ENCODE measurements around the gene CAPN14.

CAPN14 gene

GRCh38 chr2:31203916-31204315 lies 13.4 kb downstream of the CAPN14 start:
- TF ChIP-seq Cebpa-rat (IDR thresholded peaks at IDR 0.05) = no peak; a peak in 1 of 22 replicates

GRCh38 chr2:31202833-31203232 lies 14.5 kb downstream of the CAPN14 start:
- H3K9ac ChIP-seq = no peak overlapping the region
- no peak overlapping the region for H3K4me2 ChIP-seq
- no peaks in the 10 kb centered on the region for H4K20me1 ChIP-seq
- H3K4me3 ChIP-seq = no peak overlapping the region
- H3K27me3 ChIP-seq = no peaks in the 10 kb centered on the region
- peaks cover 0 to 8% (median 2%) of the 10 kb centered on the region in 10 experiments; a peak in 9 of 20 replicates for H3K4me1 ChIP-seq
- H3K27ac ChIP-seq = no peak overlapping the region
- TF ChIP-seq Cebpa-rat (IDR thresholded peaks at IDR 0.05) = no peak
- peaks cover 0 to 8% (median 0%) of the 10 kb centered on the region in 11 experiments; a peak in 2 of 22 replicates for H3K9me3 ChIP-seq (replicated peaks in 1 of 11)
- peaks cover 0 to 7% (median 0%) of the 10 kb centered on the region in 11 experiments; a peak in 3 of 22 replicates for H3K36me3 ChIP-seq

More at GRCh38 chr2:31203916-31204315, 13.4 kb downstream of the CAPN14 start:
- peaks cover 0 to 8% (median 0%) of the 10 kb centered on the region in 11 experiments; a peak in 2 of 22 replicates for H3K9me3 ChIP-seq (replicated peaks in 1 of 11)
- no peak overlapping the region for H3K9ac ChIP-seq
- no peaks in the 10 kb centered on the region for H4K20me1 ChIP-seq
- no peak overlapping the region for H3K4me2 ChIP-seq
- H3K27ac ChIP-seq = no peak overlapping the region
- peaks cover 0 to 7% (median 0%) of the 10 kb centered on the region in 11 experiments; a peak in 3 of 22 replicates for H3K36me3 ChIP-seq
- no peak overlapping the region for H3K4me3 ChIP-seq
- no peaks in the 10 kb centered on the region for H3K27me3 ChIP-seq
- peaks cover 0 to 11% (median 7%) of the 10 kb centered on the region in 10 experiments; a peak in 10 of 20 replicates for H3K4me1 ChIP-seq

GRCh38 chr2:31202041-31202440 lies 15.3 kb downstream of the CAPN14 start:
- H3K9me3 ChIP-seq (replicated peaks in 1 of 11) = peaks cover 0 to 8% (median 0%) of the 10 kb centered on the region in 11 experiments; a peak in 2 of 22 replicates
- TF ChIP-seq Cebpa-rat (IDR thresholded peaks at IDR 0.05) = no peak

GRCh38 chr2:31200972-31201371 lies 16.3 kb downstream of the CAPN14 start:
- no peak overlapping the region for H3K27ac ChIP-seq
- no peak overlapping the region for H3K4me2 ChIP-seq
- no peak overlapping the region for H3K9ac ChIP-seq
- peaks cover 0 to 7% (median 0%) of the 10 kb centered on the region in 11 experiments; a peak in 3 of 22 replicates for H3K36me3 ChIP-seq
- no peaks in the 10 kb centered on the region for H4K20me1 ChIP-seq
- H3K4me1 ChIP-seq = peaks cover 0 to 8% (median 0%) of the 10 kb centered on the region in 10 experiments; a peak in 3 of 20 replicates
- H3K27me3 ChIP-seq = no peaks in the 10 kb centered on the region
- no peak overlapping the region for H3K4me3 ChIP-seq
- peaks cover 0 to 8% (median 0%) of the 10 kb centered on the region in 11 experiments; a peak in 2 of 22 replicates for H3K9me3 ChIP-seq (replicated peaks in 1 of 11)
- no peak for TF ChIP-seq Cebpa-rat (IDR thresholded peaks at IDR 0.05)

More at GRCh38 chr2:31202041-31202440, 15.3 kb downstream of the CAPN14 start:
- peaks cover 0 to 8% (median 0%) of the 10 kb centered on the region in 10 experiments; a peak in 3 of 20 replicates for H3K4me1 ChIP-seq
- no peak overlapping the region for H3K4me2 ChIP-seq
- H3K4me3 ChIP-seq = no peak overlapping the region
- H3K27ac ChIP-seq = no peak overlapping the region
- H3K9ac ChIP-seq = no peak overlapping the region
- H3K27me3 ChIP-seq = no peaks in the 10 kb centered on the region
- peaks cover 0 to 7% (median 0%) of the 10 kb centered on the region in 11 experiments; a peak in 3 of 22 replicates for H3K36me3 ChIP-seq
- no peaks in the 10 kb centered on the region for H4K20me1 ChIP-seq

GRCh38 chr2:31199206-31199605 lies 18.1 kb downstream of the CAPN14 start:
- H3K4me1 ChIP-seq = no peaks in the 10 kb centered on the region
- no peak overlapping the region for H3K9ac ChIP-seq
- H3K36me3 ChIP-seq = peaks cover 0 to 7% (median 0%) of the 10 kb centered on the region in 11 experiments; a peak in 3 of 22 replicates
- H3K4me2 ChIP-seq = no peak overlapping the region
- no peak overlapping the region for H3K4me3 ChIP-seq
- peaks cover 0 to 8% (median 0%) of the 10 kb centered on the region in 11 experiments; a peak in 2 of 22 replicates for H3K9me3 ChIP-seq (replicated peaks in 1 of 11)
- TF ChIP-seq Cebpa-rat (IDR thresholded peaks at IDR 0.05) = no peak
- H4K20me1 ChIP-seq = no peaks in the 10 kb centered on the region
- no peaks in the 10 kb centered on the region for H3K27me3 ChIP-seq
- H3K27ac ChIP-seq = no peak overlapping the region

GRCh38 chr2:31197669-31198068 lies 19.6 kb downstream of the CAPN14 start:
- Histone ChIP-seq H3K36me3 (peaks cover 0 to 7% (median 0%) of the 10 kb centered on the region in 11 experiments; a peak in 3 of 22 replicates), H4K20me1 (no peaks in the 10 kb centered on the region), H3K4me3 (no peak overlapping the region), H3K9me3 (replicated peaks in 1 of 11) (peaks cover 0 to 8% (median 0%) of the 10 kb centered on the region in 11 experiments; a peak in 2 of 22 replicates), H3K27me3 (no peaks in the 10 kb centered on the region), H3K27ac (no peak overlapping the region), H3K4me1 (no peaks in the 10 kb centered on the region), H3K9ac (no peak overlapping the region), H3K4me2 (no peak overlapping the region)
- no peak for TF ChIP-seq Cebpa-rat (IDR thresholded peaks at IDR 0.05)

GRCh38 chr2:31197166-31197565 lies 20.1 kb downstream of the CAPN14 start:
- no peak overlapping the region for H3K4me2 ChIP-seq
- H4K20me1 ChIP-seq = no peaks in the 10 kb centered on the region
- H3K9ac ChIP-seq = no peak overlapping the region
- TF ChIP-seq Cebpa-rat (IDR thresholded peaks at IDR 0.05) = no peak
- no peak overlapping the region for H3K4me3 ChIP-seq
- H3K9me3 ChIP-seq (replicated peaks in 1 of 11) = peaks cover 0 to 8% (median 0%) of the 10 kb centered on the region in 11 experiments; a peak in 3 of 22 replicates
- no peaks in the 10 kb centered on the region for H3K27me3 ChIP-seq
- no peak overlapping the region for H3K27ac ChIP-seq
- peaks cover 0 to 7% (median 0%) of the 10 kb centered on the region in 11 experiments; a peak in 4 of 22 replicates for H3K36me3 ChIP-seq
- no peaks in the 10 kb centered on the region for H3K4me1 ChIP-seq

- H3K27ac ChIP-seq = no peak overlapping the region
- H3K4me1 ChIP-seq = no peaks in the 10 kb centered on the region
- peaks cover 0 to 7% (median 0%) of the 10 kb centered on the region in 11 experiments; a peak in 4 of 22 replicates for H3K36me3 ChIP-seq
- no peak overlapping the region for H3K9ac ChIP-seq
- H3K27me3 ChIP-seq = no peaks in the 10 kb centered on the region
- peaks cover 0 to 8% (median 0%) of the 10 kb centered on the region in 11 experiments; a peak in 3 of 22 replicates for H3K9me3 ChIP-seq (replicated peaks in 1 of 11)
- H4K20me1 ChIP-seq = no peaks in the 10 kb centered on the region
- TF ChIP-seq Cebpa-rat (IDR thresholded peaks at IDR 0.05) = no peak
- no peak overlapping the region for H3K4me2 ChIP-seq
- no peak overlapping the region for H3K4me3 ChIP-seq
Observed at GRCh38 chr2:31196622-31197021, 20.7 kb downstream of the CAPN14 start.

GRCh38 chr2:31193806-31194205 lies 23.5 kb downstream of the CAPN14 start:
- Histone ChIP-seq H3K27me3 (no peaks in the 10 kb centered on the region), H3K9ac (no peak overlapping the region), H3K4me2 (no peak overlapping the region), H3K36me3 (peaks cover 0 to 17% (median 0%) of the 10 kb centered on the region in 11 experiments; a peak in 1 of 22 replicates), H3K4me3 (no peak overlapping the region), H3K4me1 (no peaks in the 10 kb centered on the region), H4K20me1 (no peaks in the 10 kb centered on the region), H3K27ac (no peak overlapping the region), H3K9me3 (replicated peaks in 1 of 11) (peaks cover 0 to under 1% (median 0%) of the 10 kb centered on the region in 11 experiments; a peak in 2 of 22 replicates)
- no peak for TF ChIP-seq Cebpa-rat (IDR thresholded peaks at IDR 0.05)

Measured in BLaER1 treated with 17β-estradiol and CSF1 and Interleukin-3, amounts not matched to agents 10 nM and 100 nM (cell line).